HG03108 (cell line): Measurements from ENCODE around the gene ZNF710.

Source experiments
- ATAC-seq: cut with Tn5 transposase; IDR thresholded peaks from one replicate; pipeline ENCODE4 v1.9.1; 2021; ENCODE audit warnings: moderate library complexity; ENCODE audit not compliant: unreplicated experiment

ZNF710 gene

GRCh38 chr15:90015749-90016148, 14.6 kb downstream of the ZNF710 start:
- ATAC-seq, result no peak

DNA sequence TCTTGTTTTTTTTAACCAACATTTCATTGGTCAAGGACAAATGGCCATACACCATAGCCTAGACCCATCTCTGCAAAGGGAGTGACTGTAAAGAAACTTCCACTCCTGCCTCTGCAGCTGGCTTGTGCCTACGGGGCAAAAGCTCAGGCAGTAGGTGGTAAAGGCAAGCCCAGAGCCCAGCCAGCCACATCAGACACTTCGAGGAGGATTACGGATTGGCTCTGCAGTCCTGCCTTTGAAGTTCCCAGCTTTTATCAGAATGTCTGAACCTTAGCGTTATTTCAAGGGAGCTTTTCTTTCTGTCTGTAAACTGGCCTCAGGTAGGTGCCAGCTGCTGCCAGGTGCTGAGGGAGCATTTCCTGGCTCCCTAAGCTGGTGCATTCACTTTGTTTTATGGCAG, 15.6 kb downstream of the ZNF710 start:
- ATAC-seq, result no peak

DNA sequence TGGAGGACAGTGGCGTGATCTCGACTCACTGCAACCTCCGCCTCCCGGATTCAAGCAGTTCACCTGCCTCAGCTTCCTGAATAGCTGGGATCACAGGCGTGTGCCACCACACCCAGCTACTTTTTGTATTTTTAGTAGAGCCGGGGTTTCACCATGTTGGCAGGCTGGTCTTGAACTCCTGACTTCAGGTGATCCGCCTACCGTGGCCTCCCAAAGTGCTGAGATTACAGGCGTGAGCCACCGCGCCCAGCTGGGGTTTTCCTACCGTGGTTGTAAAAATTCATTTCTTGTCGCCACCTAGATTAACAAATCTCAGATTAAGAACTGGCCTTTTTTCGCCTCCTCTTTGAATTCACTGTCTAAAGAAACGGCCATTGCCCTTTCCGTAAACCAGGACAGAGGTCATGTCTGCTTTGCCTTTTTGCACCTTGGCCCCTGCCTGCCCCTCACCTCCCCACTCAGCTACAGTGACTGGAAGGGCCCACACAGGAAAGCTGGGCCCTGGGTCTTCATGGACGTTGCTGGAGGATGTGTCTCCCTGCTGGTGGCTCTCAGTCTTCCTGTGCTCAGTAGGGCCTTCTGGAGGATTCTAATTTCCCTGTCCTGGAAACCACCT, 17.2 kb downstream of the ZNF710 start:
- ATAC-seq, result no peak

DNA sequence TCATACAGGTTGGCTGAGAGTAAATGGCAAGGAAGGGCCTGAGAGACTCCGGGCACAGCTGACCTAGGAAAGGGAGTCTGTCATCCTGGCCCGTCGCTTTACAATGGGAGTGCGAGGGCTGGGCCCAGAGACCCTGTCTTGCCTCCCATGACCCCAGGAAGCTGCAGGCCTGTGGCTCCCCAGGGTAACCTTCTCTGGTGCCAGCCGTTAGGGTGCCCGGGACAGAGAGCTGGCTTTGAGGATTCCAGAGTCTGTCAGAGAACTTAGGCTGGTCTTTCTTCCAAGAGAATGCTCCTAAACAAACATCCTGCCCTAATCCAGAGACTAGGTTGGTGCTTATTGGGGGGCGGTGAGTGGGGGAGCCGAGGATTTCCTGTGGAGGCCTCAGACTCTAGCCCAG, 18.5 kb downstream of the ZNF710 start:
- no peak for ATAC-seq

GRCh38 chr15:90020021-90020735, 19.1 kb downstream of the ZNF710 start:
- ATAC-seq, result no peak

GRCh38 chr15:90020936-90021507, 19.9 kb downstream of the ZNF710 start:
- no peak for ATAC-seq

- no peak for ATAC-seq
These were observed 21.2 kb downstream of the ZNF710 start for GRCh38 chr15:90022345-90022744.

DNA sequence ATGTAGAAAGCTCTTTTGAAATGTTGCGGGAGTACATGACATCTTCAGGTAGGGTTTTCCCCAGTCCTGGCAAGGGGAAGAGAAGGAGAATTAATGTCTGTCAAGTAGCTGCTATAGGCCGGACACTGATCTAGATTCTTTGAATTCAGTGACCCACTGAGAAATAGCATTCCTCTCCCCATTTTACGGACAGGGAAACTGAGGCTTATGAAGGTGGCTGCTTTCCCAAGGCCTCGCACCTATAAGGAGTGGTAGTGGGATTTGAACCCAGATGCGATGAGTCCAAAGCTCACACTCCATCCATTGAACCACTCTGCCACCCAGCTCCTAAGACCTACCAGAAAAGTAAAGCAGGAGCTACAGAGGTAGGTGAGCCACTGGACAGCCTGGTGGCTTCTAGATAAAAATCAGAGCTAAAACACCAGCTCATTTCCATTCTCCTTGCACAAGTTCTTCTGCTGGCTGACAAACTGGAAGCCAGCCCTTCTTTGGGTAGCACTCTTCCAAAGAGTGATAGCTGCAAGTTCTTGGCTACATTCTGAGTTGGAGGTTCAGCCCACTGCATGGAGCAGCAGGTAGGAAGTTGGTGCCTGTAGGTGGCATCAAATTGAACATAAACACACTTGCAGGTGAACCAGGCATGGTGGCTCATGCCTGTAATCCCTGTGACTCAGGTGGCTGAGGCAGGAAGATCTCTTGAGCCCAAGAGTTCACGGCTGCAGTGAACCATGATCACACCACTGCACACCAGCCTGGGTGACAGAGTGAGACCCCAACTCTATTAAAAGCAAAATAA, 22.0 kb downstream of the ZNF710 start:
- ATAC-seq, result no peak

GRCh38 chr15:90024406-90024805, 23.3 kb downstream of the ZNF710 start:
- no peak for ATAC-seq

- ATAC-seq, result no peak
These were observed 24.4 kb downstream of the ZNF710 start for GRCh38 chr15:90025489-90026033.

GRCh38 chr15:90028376-90028944, 27.3 kb downstream of the ZNF710 start:
- no peak for ATAC-seq

- ATAC-seq, result no peak
These were observed 27.9 kb downstream of the ZNF710 start for GRCh38 chr15:90029024-90029423.

GRCh38 chr15:90030376-90030775, 29.3 kb downstream of the ZNF710 start:
- no peak for ATAC-seq

- ATAC-seq, result peak; percentile 91
These were observed 30.2 kb downstream of the ZNF710 start for GRCh38 chr15:90031231-90031791.

DNA sequence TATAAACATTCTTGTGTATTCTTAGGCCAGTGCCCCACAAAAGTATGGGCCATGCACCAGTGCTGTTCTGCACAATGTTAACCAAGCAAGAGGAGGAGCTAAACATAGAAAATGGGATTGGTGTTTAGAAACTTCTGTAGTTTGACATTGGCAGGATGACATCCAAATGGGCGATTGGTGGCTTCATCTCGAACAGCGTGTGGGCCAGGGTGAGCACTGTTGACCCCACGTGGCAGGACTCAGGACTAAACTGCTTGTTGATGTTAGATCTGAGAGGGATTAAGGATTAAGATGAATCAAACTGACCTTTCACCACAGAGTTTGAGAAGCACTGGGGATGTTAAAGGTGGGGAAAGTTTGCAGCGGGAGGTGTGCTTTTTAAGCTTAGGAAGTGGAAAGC, 31.9 kb downstream of the ZNF710 start:
- no peak for ATAC-seq

- ATAC-seq, result no peak
These were observed 32.3 kb downstream of the ZNF710 start for GRCh38 chr15:90033448-90033847.

GRCh38 chr15:90035095-90035839, 34.1 kb downstream of the ZNF710 start:
- ATAC-seq, result no peak

- ATAC-seq, result no peak
These were observed 34.7 kb downstream of the ZNF710 start for GRCh38 chr15:90035840-90036230.

- ATAC-seq, result no peak
These were observed 35.2 kb downstream of the ZNF710 start for GRCh38 chr15:90036343-90036742.
